ENCODE data around the gene GOLM1. TPM values are rescaled to one million over a fixed set of nuclear protein-coding genes. Genes with fewer than 3 reads are reported as not detected.

GOLM1 gene
- total and polyA plus RNA-seq, 10 of the 15 experiments (the other 5 are each of a cell fraction or from before 2014, with no cell fraction given): 0.41 to 25.9 (median 18.7) TPM

DNA sequence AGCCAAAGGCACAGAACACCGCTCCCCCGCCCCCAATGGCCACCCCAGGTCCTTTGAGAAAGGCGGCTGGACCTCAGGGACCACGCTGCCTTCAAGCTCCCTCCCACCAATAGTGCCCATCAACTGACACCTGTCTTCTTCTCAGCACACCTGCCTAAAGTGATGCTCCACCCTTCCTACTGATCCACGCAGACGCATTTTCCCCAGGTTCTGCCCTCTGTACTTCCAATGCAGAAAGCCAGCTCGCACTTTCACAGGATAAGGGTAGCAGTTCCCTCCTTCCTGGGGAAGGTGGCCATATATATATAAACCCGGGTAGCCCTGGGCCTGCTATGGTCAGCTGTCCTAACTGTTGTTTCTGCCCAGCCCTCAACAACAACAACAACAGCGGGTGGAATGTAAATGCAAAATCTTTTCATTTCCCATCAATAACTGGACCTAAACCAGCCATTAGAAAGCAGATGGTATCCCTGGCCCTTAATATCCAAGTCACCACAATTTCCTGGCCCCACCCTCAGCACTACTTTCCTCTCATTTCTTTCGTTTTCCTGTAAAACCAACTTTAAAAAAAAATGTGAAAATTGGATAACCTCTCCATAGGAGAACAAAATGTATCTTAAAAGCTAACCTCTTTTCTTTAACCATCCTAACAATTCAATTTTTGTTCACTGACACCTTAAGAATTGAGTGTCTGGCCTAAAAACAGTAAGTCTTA, 1.7 kb downstream of the GOLM1 start:
- POLR2A ChIA-PET: no interaction called here
- intact Hi-C loops (cut with micrococcal nuclease; ENCODE audit: unreplicated experiment): no loop called here
- H3K4me1 ChIP-seq (ENCODE audit: control insufficient read depth, insufficient read depth, low read length): peaks cover 2% of the 10 kb centered on the region; the same call in 1 of the 2 replicates
- RAD21 ChIA-PET (ENCODE audit: unreplicated experiment): no interaction called here
- H3K27me3 ChIP-seq (replicated peaks in 1 of 2; ENCODE audit: control insufficient read depth in 2 of 2, insufficient read depth in 2 of 2, low read length in 1 of 2): peaks cover 0 to 5% of the 10 kb centered on the region in 2 experiments; a peak in 3 of 4 replicates
- no peaks in the 10 kb centered on the region for H3K79me2 ChIP-seq (ENCODE audit: control insufficient read depth, insufficient read depth, low read length)
- SMC1A ChIA-PET (ENCODE audit: uncharacterized antibody, unreplicated experiment): interaction anchor here (1.3 kb wide), 1 partner anchor 13 kb away, joined by 3 read pairs; no protein-coding TSS in a partner anchor
- H3K27ac ChIP-seq (ENCODE audit: control insufficient read depth, insufficient read depth): no peak overlapping the region
- CTCF ChIA-PET: no interaction called here
- WGBS (ENCODE audit: insufficient coverage, insufficient replicate concordance, low lambda C conversion rate, missing lambda C conversion rate): 91% methylated on average over 10 of the region's 10 CpGs
- no peak overlapping the region for H3K9ac ChIP-seq (ENCODE audit: control insufficient read depth, insufficient read depth, low read length)
- no peaks in the 10 kb centered on the region for H3K9me3 ChIP-seq (replicated peaks; ENCODE audit: control insufficient read depth, insufficient read depth, low read length)
- no peak for DNase-seq (ENCODE audit: low read depth, low spot score)
- no peak for FAIRE-seq
- H3K4me3 ChIP-seq: no peak overlapping the region
- ATAC-seq: no peak
- H3K36me3 ChIP-seq (ENCODE audit: control insufficient read depth in 2 of 2, insufficient read depth in 2 of 2, low read length in 1 of 2): no peaks in the 10 kb centered on the region
- no peak overlapping the region for H2AFZ ChIP-seq (ENCODE audit: control insufficient read depth, low read depth, low read length)
- no peak for TF ChIP-seq TCF12 (IDR thresholded peaks at IDR 0.05; ENCODE audit: low read depth, low read length)
- in situ Hi-C loops (cut with MboI): no loop called here
- no peaks in the 10 kb centered on the region for H4K20me1 ChIP-seq (ENCODE audit: control insufficient read depth, insufficient read depth)
- BruUV-seq (replicated peaks): no TSS peak
- H3K4me2 ChIP-seq (ENCODE audit: control insufficient read depth, insufficient read depth): no peak overlapping the region

DNA sequence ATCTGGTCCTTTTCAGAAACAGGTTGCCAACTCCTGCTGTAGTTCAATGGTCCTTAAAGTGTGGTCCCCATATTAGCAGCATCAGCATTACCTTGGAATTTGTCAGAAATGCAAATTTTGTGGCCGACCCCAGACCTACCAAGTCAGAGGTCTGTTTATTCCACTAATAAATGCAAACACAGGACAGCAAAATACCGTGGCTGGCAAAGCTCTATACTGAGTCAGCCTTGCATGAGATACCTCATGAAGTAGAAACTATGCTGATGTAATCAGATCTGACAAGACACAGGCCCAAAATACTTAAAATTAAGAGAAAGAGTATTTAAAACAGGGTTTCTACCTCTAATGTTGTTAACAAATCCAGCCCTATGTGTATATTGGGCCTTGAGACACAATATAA, 3.0 kb downstream of the GOLM1 start:
- in situ Hi-C loops (cut with MboI): no loop called here
- Histone ChIP-seq H3K4me1 (ENCODE audit: control insufficient read depth, insufficient read depth, low read length) (peaks cover 2% of the 10 kb centered on the region; the same call in 1 of the 2 replicates), H3K9me3 (replicated peaks; ENCODE audit: control insufficient read depth, insufficient read depth, low read length) (no peaks in the 10 kb centered on the region), H3K36me3 (ENCODE audit: control insufficient read depth in 2 of 2, insufficient read depth in 2 of 2, low read length in 1 of 2) (no peaks in the 10 kb centered on the region), H3K4me3 (no peak overlapping the region), H3K9ac (ENCODE audit: control insufficient read depth, insufficient read depth, low read length) (no peak overlapping the region), H4K20me1 (ENCODE audit: control insufficient read depth, insufficient read depth) (no peaks in the 10 kb centered on the region), H3K79me2 (ENCODE audit: control insufficient read depth, insufficient read depth, low read length) (no peaks in the 10 kb centered on the region), H3K27me3 (replicated peaks in 1 of 2; ENCODE audit: control insufficient read depth in 2 of 2, insufficient read depth in 2 of 2, low read length in 1 of 2) (peaks cover 0 to 5% of the 10 kb centered on the region in 2 experiments; a peak in 3 of 4 replicates), H3K4me2 (ENCODE audit: control insufficient read depth, insufficient read depth) (no peak overlapping the region), H3K27ac (ENCODE audit: control insufficient read depth, insufficient read depth) (no peak overlapping the region), H2AFZ (ENCODE audit: control insufficient read depth, low read depth, low read length) (no peak overlapping the region)
- 0% methylated on average over 2 of the region's 2 CpGs for WGBS (ENCODE audit: insufficient coverage, insufficient replicate concordance, low lambda C conversion rate, missing lambda C conversion rate)
- ChIA-PET POLR2A (no interaction called here), CTCF (no interaction called here), RAD21 (ENCODE audit: unreplicated experiment) (no interaction called here), SMC1A (ENCODE audit: uncharacterized antibody, unreplicated experiment) (no interaction called here)
- no TSS peak for BruUV-seq (replicated peaks)
- no peak for DNase-seq (ENCODE audit: low read depth, low spot score)
- intact Hi-C loops (cut with micrococcal nuclease; ENCODE audit: unreplicated experiment): no loop called here
- no peak for ATAC-seq
- TF ChIP-seq SIX5 (IDR thresholded peaks at IDR 0.05; ENCODE audit: low read depth, low read length, severe bottlenecking) (no peak), LARP7 (IDR thresholded peaks at IDR 0.05) (no peak), NFYA (IDR thresholded peaks at IDR 0.05; ENCODE audit: borderline replicate concordance, low read depth, low read length) (no peak)
- TF ChIP-seq, protein P1, sequence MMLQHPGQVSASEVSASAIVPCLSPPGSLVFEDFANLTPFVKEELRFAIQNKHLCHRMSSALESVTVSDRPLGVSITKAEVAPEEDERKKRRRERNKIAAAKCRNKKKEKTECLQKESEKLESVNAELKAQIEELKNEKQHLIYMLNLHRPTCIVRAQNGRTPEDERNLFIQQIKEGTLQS (IDR thresholded peaks at IDR 0.05; ENCODE audit: borderline replicate concordance, extremely low read depth, low read depth, low read length): no peak
- TF ChIP-seq, protein P2, sequence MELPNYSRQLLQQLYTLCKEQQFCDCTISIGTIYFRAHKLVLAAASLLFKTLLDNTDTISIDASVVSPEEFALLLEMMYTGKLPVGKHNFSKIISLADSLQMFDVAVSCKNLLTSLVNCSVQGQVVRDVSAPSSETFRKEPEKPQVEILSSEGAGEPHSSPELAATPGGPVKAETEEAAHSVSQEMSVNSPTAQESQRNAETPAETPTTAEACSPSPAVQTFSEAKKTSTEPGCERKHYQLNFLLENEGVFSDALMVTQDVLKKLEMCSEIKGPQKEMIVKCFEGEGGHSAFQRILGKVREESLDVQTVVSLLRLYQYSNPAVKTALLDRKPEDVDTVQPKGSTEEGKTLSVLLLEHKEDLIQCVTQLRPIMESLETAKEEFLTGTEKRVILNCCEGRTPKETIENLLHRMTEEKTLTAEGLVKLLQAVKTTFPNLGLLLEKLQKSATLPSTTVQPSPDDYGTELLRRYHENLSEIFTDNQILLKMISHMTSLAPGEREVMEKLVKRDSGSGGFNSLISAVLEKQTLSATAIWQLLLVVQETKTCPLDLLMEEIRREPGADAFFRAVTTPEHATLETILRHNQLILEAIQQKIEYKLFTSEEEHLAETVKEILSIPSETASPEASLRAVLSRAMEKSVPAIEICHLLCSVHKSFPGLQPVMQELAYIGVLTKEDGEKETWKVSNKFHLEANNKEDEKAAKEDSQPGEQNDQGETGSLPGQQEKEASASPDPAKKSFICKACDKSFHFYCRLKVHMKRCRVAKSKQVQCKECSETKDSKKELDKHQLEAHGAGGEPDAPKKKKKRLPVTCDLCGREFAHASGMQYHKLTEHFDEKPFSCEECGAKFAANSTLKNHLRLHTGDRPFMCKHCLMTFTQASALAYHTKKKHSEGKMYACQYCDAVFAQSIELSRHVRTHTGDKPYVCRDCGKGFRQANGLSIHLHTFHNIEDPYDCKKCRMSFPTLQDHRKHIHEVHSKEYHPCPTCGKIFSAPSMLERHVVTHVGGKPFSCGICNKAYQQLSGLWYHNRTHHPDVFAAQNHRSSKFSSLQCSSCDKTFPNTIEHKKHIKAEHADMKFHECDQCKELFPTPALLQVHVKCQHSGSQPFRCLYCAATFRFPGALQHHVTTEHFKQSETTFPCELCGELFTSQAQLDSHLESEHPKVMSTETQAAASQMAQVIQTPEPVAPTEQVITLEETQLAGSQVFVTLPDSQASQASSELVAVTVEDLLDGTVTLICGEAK (IDR thresholded peaks at IDR 0.05; ENCODE audit: borderline replicate concordance): no peak
- no peak for FAIRE-seq
